ENCODE data around the gene USP17L20. TPM values are rescaled to one million over a fixed set of nuclear protein-coding genes. Genes with fewer than 3 reads are reported as not detected.
"Not testable (repeated sequence)": the region's sequence is repeated elsewhere in the genome, so short reads cannot be mapped to it uniquely, and the experiment has no call there.

The USP17L20 gene
- total RNA-seq, 1 experiment from 2014 or later = not detected

DNA sequence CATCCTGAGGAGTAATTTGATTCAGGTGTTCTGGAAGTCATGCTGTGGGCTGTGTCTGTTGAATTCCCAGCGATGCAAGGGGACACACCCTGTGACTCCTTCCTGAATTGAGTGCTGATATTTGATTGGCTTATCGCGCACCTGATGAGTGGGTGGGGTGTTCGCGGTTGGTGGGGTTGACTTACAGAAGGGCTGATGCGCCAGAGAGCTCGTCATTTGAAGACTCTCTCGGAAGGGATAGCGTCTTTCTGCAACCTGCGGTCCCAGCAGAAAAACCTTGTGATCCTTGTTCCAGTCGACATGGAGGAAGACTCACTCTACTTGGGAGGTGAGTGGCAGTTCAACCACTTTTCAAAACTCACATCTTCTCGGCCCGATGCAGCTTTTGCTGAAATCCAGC, 38.1 kb upstream of the USP17L20 start, which contains the start of gene USP17L12:
TSS of gene USP17L12 (plus strand) at position 301 of the 400 bp plus-strand sequence. CDS start at position 301, 0 bp downstream.
- H3K79me2 ChIP-seq (ENCODE audit: insufficient read depth, low read length); H3K56ac ChIP-seq (ENCODE audit: insufficient read length, low read depth, low read length); H3K9me3 ChIP-seq (ENCODE audit: control insufficient read depth, low read depth, low read length); H4K8ac ChIP-seq (replicated peaks; ENCODE audit: insufficient read length, low read depth, low read length); H4K5ac ChIP-seq (ENCODE audit: insufficient read length, low read depth, low read length); DNase-seq; H3K4me3 Mint-ChIP-seq; H3K27me3 ChIP-seq (ENCODE audit: insufficient read depth, low read length); H2BK5ac ChIP-seq (ENCODE audit: insufficient read length, low read length); H2AK5ac ChIP-seq (ENCODE audit: insufficient read length, low read length); H4K20me1 ChIP-seq (ENCODE audit: control insufficient read depth, insufficient read depth, insufficient read length); H4K91ac ChIP-seq (ENCODE audit: insufficient read length, low read depth, low read length); H3K27ac Mint-ChIP-seq; H3K36me3 Mint-ChIP-seq (ENCODE audit: insufficient read depth in 1 of 3, low read depth in 3 of 3); H2BK15ac ChIP-seq (ENCODE audit: low read depth, low read length); H3K14ac ChIP-seq (ENCODE audit: insufficient read depth, low read length); H3K23me2 ChIP-seq (ENCODE audit: insufficient read length, low read depth, low read length, poor library complexity, severe bottlenecking); H3K23ac ChIP-seq (ENCODE audit: insufficient read length, low read depth, low read length); H2BK20ac ChIP-seq (ENCODE audit: low read depth, low read length, poor library complexity, severe bottlenecking); H3K18ac ChIP-seq (ENCODE audit: insufficient read length, low read depth, low read length); H2BK120ac ChIP-seq (ENCODE audit: low read depth, low read length, poor library complexity, severe bottlenecking); H3K4me2 ChIP-seq (ENCODE audit: insufficient read depth, insufficient read length, low read length); H2BK12ac ChIP-seq (ENCODE audit: insufficient read length, low read depth, low read length); H3T11ph ChIP-seq (ENCODE audit: low read length); H2AFZ ChIP-seq (ENCODE audit: low read length); H3K9me3 Mint-ChIP-seq; H3K4me1 ChIP-seq (ENCODE audit: insufficient read depth, low read length); H3K9ac ChIP-seq (ENCODE audit: extremely low read depth, insufficient read length, low read length); H3K27me3 Mint-ChIP-seq (ENCODE audit: low read depth); H3K27ac ChIP-seq (ENCODE audit: insufficient read length, low read depth, low read length); H3K4ac ChIP-seq (ENCODE audit: low read depth, low read length); H3K79me1 ChIP-seq (ENCODE audit: insufficient read depth, low read depth, low read length, poor library complexity, severe bottlenecking); H3K4me1 Mint-ChIP-seq: not testable (repeated sequence)
- no CpG with 5 or more reads among the region's 13 CpGs for WGBS (ENCODE audit: extremely low coverage, insufficient read length, low lambda C conversion rate)

GRCh38 chr4:9224596-9224995, 33.3 kb upstream of the USP17L20 start, which contains the start of gene USP17L13:
Gene USP17L13 (plus strand): TSS chr4:9224896. CDS start chr4:9224896, 0 bp downstream.
- not testable (repeated sequence) for H4K5ac ChIP-seq (ENCODE audit: insufficient read length, low read depth, low read length); H3K9me3 Mint-ChIP-seq; H2AK5ac ChIP-seq (ENCODE audit: insufficient read length, low read length); H3K4me3 Mint-ChIP-seq; H2BK20ac ChIP-seq (ENCODE audit: low read depth, low read length, poor library complexity, severe bottlenecking); H4K91ac ChIP-seq (ENCODE audit: insufficient read length, low read depth, low read length); H2BK5ac ChIP-seq (ENCODE audit: insufficient read length, low read length); H3K27me3 ChIP-seq (ENCODE audit: insufficient read depth, low read length); H2AFZ ChIP-seq (ENCODE audit: low read length); H4K8ac ChIP-seq (replicated peaks; ENCODE audit: insufficient read length, low read depth, low read length); H3K4me1 Mint-ChIP-seq; H3K9ac ChIP-seq (ENCODE audit: extremely low read depth, insufficient read length, low read length); H3K4me2 ChIP-seq (ENCODE audit: insufficient read depth, insufficient read length, low read length); H3K18ac ChIP-seq (ENCODE audit: insufficient read length, low read depth, low read length); H2BK12ac ChIP-seq (ENCODE audit: insufficient read length, low read depth, low read length); H3K56ac ChIP-seq (ENCODE audit: insufficient read length, low read depth, low read length); H3K36me3 Mint-ChIP-seq (ENCODE audit: insufficient read depth in 1 of 3, low read depth in 3 of 3); H3T11ph ChIP-seq (ENCODE audit: low read length); H3K9me3 ChIP-seq (ENCODE audit: control insufficient read depth, low read depth, low read length); H3K4me1 ChIP-seq (ENCODE audit: insufficient read depth, low read length); H2BK120ac ChIP-seq (ENCODE audit: low read depth, low read length, poor library complexity, severe bottlenecking); H3K27me3 Mint-ChIP-seq (ENCODE audit: low read depth); H3K79me1 ChIP-seq (ENCODE audit: insufficient read depth, low read depth, low read length, poor library complexity, severe bottlenecking); H2BK15ac ChIP-seq (ENCODE audit: low read depth, low read length); H3K79me2 ChIP-seq (ENCODE audit: insufficient read depth, low read length); H3K27ac Mint-ChIP-seq; H3K14ac ChIP-seq (ENCODE audit: insufficient read depth, low read length); H3K27ac ChIP-seq (ENCODE audit: insufficient read length, low read depth, low read length); DNase-seq; H3K23ac ChIP-seq (ENCODE audit: insufficient read length, low read depth, low read length); H3K23me2 ChIP-seq (ENCODE audit: insufficient read length, low read depth, low read length, poor library complexity, severe bottlenecking); H3K4ac ChIP-seq (ENCODE audit: low read depth, low read length); H4K20me1 ChIP-seq (ENCODE audit: control insufficient read depth, insufficient read depth, insufficient read length)
- no CpG with 5 or more reads among the region's 14 CpGs for WGBS (ENCODE audit: extremely low coverage, insufficient read length, low lambda C conversion rate)

Data from H9 (cell line).